HG03045 (cell line): ENCODE measurements around the gene ROR1.

Experiments
- ATAC-seq: cut with Tn5 transposase; IDR thresholded peaks from one replicate; pipeline ENCODE4 v1.9.1; 2021; ENCODE audit warnings: mild to moderate bottlenecking, moderate library complexity; ENCODE audit not compliant: unreplicated experiment

ROR1 gene

DNA sequence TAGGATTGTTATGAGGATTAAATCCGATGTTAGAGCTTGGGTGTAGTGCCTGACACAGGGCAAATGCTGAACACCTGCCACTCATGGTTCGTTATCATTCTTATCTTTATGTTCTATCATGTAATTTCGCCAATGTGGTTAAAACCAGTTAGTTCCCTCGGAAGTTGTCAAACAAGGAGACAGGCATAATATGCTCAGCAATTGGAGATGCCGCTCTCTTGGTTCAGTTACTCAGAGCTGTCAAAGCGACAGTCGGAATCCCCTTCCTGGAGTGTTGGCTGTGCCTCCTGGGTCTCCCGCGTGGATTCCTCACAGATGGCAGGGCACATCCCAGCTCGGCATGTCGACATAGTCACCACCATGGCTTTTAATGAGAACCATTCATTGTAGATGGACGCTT lies 192.2 kb downstream of the ROR1 start:
- no peak for ATAC-seq

GRCh38 chr1:63967901-63968300 lies 194.1 kb downstream of the ROR1 start:
- no peak for ATAC-seq

DNA sequence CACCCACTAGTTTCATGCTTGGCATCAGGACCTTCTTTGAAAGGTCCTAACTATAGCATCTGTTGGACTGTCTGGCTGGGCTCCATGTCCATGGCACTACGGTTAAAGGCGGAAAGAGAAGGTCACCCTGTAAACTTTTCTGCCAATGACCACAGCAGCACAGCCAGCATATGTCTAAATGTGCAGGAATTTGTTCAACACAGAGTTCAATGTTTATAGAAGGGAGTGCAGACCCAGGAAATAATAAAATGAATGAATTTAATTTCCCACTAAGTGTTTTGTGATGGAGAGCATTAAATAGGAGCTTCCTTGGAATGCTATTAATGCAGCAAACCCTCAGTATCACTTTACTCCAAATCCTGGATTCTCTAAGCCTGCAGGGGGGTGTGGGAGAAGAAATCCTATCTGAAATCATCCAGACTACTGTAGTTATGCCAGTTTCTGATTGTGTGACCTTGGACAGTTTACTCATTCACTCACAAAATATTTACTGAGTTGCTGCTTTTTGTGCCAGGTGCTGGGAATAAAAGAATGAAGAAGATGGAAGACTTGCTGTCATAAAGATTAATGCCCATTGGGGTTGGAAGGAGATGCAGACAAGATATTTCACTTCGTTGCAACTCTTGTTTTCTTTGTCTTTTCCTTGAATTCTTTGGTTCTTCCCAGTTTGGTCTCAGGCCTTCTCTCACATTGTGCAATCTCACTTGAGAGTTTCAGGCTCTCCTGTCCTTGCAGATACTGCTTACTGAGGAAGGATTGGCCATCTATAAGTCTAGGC lies 195.0 kb downstream of the ROR1 start:
- no peak for ATAC-seq

GRCh38 chr1:63969441-63969901 lies 195.7 kb downstream of the ROR1 start:
- no peak for ATAC-seq

GRCh38 chr1:63971557-63971956 lies 197.7 kb downstream of the ROR1 start:
- ATAC-seq = no peak

DNA sequence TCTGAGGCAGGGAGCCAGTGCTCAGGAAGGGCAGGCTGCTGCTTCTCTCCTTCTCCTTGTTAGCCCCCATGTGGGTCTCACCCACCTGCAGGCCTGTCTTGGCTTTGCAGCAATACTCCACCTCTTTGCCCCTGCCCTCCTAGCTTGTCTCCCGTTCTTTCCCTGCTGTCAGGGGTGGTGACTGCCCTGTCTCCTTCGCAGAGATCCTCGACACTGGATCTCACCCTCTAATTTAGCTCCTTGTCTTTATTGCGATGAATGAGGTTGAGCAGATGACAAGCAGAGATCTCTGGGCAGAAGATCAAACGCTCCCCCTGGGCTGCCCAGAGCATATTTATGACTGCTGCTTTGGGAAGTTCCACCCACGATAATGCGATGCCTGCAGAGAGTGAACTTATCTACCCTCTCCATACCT lies 199.2 kb downstream of the ROR1 start:
- ATAC-seq = no peak

GRCh38 chr1:63974966-63975365 lies 201.1 kb downstream of the ROR1 start:
- ATAC-seq = no peak

GRCh38 chr1:63975481-63975880 lies 201.7 kb downstream of the ROR1 start:
- no peak for ATAC-seq

- no peak for ATAC-seq
Observed at GRCh38 chr1:63976006-63976405, 202.2 kb downstream of the ROR1 start.

GRCh38 chr1:63977466-63977865 lies 203.6 kb downstream of the ROR1 start:
- ATAC-seq = no peak

- no peak for ATAC-seq
Observed at GRCh38 chr1:63980740-63981407, 207.1 kb downstream of the ROR1 start.

DNA sequence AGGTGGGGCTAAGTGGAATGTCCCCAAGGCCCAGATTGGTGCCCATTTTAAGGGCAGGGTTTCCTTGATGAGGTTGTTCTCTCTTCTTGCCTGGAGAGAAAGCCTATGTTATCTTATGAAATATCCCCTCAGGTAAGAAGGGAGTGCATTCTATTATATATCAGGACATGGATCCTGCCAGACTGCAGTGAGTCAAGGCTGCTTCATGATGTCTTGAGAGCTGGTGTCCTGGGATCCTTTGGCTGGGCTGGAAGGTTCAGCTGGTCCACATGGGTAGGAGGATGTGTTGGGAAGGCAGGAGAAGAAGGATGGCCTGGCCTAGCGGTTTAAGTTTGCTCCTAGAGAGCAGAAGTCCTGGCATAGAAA lies 207.6 kb downstream of the ROR1 start:
- ATAC-seq = no peak

- ATAC-seq = no peak
Observed at GRCh38 chr1:63982201-63982600, 208.4 kb downstream of the ROR1 start.

- no peak for ATAC-seq
Observed at GRCh38 chr1:63983391-63984256, 209.8 kb downstream of the ROR1 start.

GRCh38 chr1:63984257-63984929 lies 210.6 kb downstream of the ROR1 start:
- no peak for ATAC-seq

- no peak for ATAC-seq
Observed at GRCh38 chr1:63984930-63985290, 211.1 kb downstream of the ROR1 start.

DNA sequence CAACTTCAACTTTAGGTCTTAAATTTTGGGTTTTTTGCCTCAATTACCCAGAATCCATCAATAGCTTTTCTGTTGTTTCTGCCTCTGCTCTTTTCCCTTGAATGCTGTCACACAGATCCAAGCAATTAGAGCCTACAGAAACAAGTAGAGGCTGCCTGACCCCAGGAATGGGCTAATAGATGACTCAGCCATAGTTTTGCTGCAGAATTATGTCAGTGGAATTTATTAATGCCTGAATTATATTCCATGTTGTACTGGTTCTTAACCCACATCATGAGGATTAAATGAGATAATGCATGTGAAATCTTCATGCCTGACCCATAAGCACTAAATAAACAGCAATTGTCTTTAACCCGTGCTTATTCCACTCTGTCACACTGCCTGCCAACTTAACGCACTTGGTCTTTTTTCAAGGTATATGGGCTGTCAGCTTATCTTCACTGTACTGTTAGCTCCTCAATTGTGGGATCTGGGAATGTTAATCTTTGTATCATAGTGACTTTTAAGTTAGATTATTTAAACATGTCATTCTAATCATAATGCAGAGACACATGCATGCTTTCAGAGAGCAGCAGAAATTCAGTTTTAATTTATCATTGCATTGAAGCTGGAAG lies 213.3 kb downstream of the ROR1 start:
- no peak for ATAC-seq

DNA sequence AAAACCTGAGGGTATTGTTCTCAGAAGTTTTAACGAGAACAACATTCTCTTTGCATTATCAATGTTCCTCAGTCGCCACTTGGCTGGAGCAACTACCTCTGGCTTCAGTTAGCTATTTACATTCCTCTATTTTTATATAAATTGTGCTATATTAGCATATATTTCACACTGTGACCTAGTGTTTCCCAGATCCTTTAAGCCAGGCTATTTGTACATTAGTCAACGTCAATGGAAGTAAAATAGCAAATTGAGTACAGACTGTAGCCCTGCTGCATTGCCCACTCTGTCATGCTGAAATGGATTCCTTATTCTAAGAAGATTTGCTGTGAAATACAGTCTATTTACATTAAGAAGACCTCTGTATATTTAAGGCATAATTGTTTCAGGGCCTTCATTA lies 213.8 kb downstream of the ROR1 start:
- no peak for ATAC-seq

- no peak for ATAC-seq
Observed at GRCh38 chr1:63988941-63989340, 215.1 kb downstream of the ROR1 start.

- ATAC-seq = no peak
Observed at GRCh38 chr1:63991685-63992084, 217.9 kb downstream of the ROR1 start.

GRCh38 chr1:64000021-64000420 lies 226.2 kb downstream of the ROR1 start:
- ATAC-seq = no peak
